ENCODE measurements around the gene USP2. TPM values are rescaled to one million over a fixed set of nuclear protein-coding genes. Genes with fewer than 3 reads are reported as not detected.
A peak's percentile ranks its signal among the peaks of the same experiment; 100 is the strongest.

The USP2 gene
- total and polyA plus RNA-seq, 2 of the 8 experiments (the other 6 are each of a cell fraction or from before 2014, with no cell fraction given): 2.2 to 6.9 TPM

DNA sequence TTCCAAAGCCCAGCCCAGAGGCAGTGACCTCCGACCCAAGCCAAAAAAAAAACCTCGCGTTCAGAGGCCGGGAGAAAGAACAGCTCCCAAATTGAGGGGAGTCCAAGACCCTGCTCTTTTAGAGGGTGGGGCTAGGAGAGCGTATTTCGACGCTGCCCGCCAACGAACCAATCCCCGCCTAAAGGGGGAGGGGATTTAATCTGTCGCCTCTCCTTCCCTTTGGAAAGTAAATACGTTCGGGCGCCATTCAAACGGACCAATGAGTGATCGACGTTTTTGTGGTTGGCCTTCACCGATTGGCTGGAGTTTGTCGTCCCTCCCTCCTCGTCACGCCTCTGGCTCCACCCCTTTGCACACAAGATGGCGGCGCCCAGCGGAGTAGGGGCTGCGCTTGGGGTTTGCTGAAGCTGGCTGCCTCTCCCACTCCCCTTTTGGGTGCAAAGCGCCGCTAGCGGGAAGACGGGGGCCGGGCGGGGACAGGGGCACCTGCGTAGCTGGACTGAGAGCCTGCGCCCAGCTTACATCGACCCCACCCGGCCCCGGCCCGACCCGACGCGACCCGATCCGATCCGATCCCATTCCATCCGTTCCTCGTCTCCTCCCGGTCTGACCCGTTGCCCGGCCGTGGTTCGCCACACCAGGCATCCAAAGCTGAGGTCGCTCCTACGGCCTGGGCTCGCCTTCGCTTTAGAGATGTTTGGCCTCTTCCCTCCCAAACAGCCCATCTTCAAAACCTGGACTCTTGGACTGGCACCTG, 47.1 kb downstream of the USP2 start, which contains the start of gene RNF26 (continued):
- no peak for TF ChIP-seq SAP30 (IDR thresholded peaks at IDR 0.05; ENCODE audit: insufficient read depth, insufficient replicate concordance, low read length)
- no peak for TF ChIP-seq USF2 (IDR thresholded peaks at IDR 0.05; ENCODE audit: low read length)
- TF ChIP-seq SIX5 (IDR thresholded peaks at IDR 0.05; ENCODE audit: low read depth, low read length): no peak
- peak; percentile 87 for TF ChIP-seq PHF8 (conservative IDR thresholded peaks at IDR 0.05; ENCODE audit: low read depth, low read length)
- TF ChIP-seq HDAC2 (IDR thresholded peaks at IDR 0.05; ENCODE audit: borderline replicate concordance in 1 of 2, low read depth in 2 of 2, low read length in 2 of 2): peak in 1 of 2 experiments; percentile 84; a peak in 1 of 4 replicates
- no peak for TF ChIP-seq CBX5 (IDR thresholded peaks at IDR 0.05; ENCODE audit: low read depth, low read length)
- no peak for TF ChIP-seq CEBPB (IDR thresholded peaks at IDR 0.05; ENCODE audit: low read depth, low read length)
- TF ChIP-seq TEAD4 (IDR thresholded peaks at IDR 0.05; ENCODE audit: low read depth, low read length): no peak
- peak; percentile 98 for TF ChIP-seq SP1 (IDR thresholded peaks at IDR 0.05; ENCODE audit: low read depth, low read length)
- no peak for TF ChIP-seq CTCF (IDR thresholded peaks at IDR 0.05; ENCODE audit: control extremely low read depth in 1 of 3, insufficient read depth in 1 of 3, low read depth in 1 of 3, low read length in 3 of 3)
- TF ChIP-seq TAF1 (IDR thresholded peaks at IDR 0.05; ENCODE audit: low read depth, low read length): peak; percentile 88
- peak in 1 of 2 experiments; percentile 88; a peak in 2 of 3 replicates for TF ChIP-seq POLR2A (IDR thresholded peaks at IDR 0.05; ENCODE audit: control extremely low read depth in 1 of 2, low read depth in 2 of 2, low read length in 2 of 2)
- peak; percentile 24; the same call in 1 of the 2 replicates for TF ChIP-seq SP2 (IDR thresholded peaks at IDR 0.05; ENCODE audit: low read length)
- TF ChIP-seq CBX8 (IDR thresholded peaks at IDR 0.05; ENCODE audit: borderline replicate concordance, low read depth, low read length): no peak
- TF ChIP-seq CHD2 (IDR thresholded peaks at IDR 0.05; ENCODE audit: low read length): peak; percentile 77
- TF ChIP-seq BACH1 (IDR thresholded peaks at IDR 0.05; ENCODE audit: low read length): no peak
- no peak for TF ChIP-seq JUN (IDR thresholded peaks at IDR 0.05; ENCODE audit: low read depth, low read length)
- no peak for TF ChIP-seq BCL11A (IDR thresholded peaks at IDR 0.05; ENCODE audit: low read depth in 2 of 2, low read length in 2 of 2)
- no peak for TF ChIP-seq RFX5 (IDR thresholded peaks at IDR 0.05; ENCODE audit: borderline replicate concordance, low read depth, low read length)
- TF ChIP-seq NRF1 (IDR thresholded peaks at IDR 0.05; ENCODE audit: low read depth, low read length): no peak
- TF ChIP-seq KDM5A (IDR thresholded peaks at IDR 0.05; ENCODE audit: low read length): peak; percentile 99
